NCI-H1048 (cell line): ENCODE data around the gene ELMO1.
"Not testable (repeated sequence)": the region's sequence is repeated elsewhere in the genome, so short reads cannot be mapped to it uniquely, and the experiment has no call there.

Source experiments
- DNase-seq: peaks from one replicate; lab custom pipeline; 2025; lab: John Stamatoyannopoulos, UW

The ELMO1 gene

DNA sequence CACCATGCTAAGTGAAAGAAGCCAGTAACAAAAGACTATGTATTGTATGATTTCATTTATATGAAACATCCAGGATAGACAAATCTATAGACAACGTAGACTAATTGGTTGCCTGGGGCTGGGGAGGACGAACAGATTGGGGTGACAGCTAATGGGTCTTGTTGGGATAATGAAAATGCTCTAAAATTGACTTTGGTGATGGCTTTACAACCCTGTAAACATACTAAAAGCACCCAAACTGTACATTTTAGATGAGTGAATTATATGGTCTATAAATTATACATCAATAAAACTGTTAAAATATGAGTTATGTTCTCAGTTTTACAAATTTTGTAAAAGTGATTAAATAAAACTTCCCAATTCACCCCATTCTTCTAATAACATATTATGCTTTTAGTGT, 261.5 kb downstream of the ELMO1 start:
- no peak for DNase-seq

DNA sequence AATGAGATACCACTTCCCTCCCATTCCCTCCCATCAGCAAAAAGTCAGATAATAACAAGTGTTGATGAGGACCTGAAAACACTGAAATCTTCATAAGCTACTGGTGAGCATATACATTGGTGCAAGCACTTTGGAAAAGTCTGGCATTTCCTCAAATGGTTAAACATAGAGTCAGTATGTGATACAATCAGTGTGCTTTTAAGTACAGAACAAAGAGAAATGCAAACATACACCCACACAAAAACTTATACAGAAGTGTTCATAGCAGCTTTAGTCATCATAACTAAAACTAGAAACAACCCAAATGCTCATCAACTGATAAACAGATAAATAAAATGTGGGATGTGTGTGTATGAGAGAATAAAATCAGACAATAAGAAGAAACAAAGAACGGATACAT, 261.9 kb downstream of the ELMO1 start:
- DNase-seq, result no peak

DNA sequence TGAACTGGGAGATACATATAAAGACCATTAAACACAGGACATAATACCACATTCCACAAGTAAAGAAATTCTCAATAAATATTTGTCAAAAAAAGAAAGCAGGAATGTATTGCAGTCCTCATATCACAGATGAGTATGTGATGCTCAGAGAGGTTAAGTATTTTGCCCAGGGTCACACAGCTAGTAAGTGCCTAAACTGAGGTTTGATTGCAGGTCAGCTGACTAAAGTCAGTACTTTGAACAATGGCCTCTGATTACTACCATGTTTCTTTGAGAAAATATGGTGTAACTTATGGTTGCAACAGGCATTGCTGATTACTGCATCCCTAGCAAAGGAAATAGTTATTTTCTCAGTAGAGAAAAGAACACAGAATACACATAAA, 267.1 kb downstream of the ELMO1 start:
- no peak for DNase-seq

DNA sequence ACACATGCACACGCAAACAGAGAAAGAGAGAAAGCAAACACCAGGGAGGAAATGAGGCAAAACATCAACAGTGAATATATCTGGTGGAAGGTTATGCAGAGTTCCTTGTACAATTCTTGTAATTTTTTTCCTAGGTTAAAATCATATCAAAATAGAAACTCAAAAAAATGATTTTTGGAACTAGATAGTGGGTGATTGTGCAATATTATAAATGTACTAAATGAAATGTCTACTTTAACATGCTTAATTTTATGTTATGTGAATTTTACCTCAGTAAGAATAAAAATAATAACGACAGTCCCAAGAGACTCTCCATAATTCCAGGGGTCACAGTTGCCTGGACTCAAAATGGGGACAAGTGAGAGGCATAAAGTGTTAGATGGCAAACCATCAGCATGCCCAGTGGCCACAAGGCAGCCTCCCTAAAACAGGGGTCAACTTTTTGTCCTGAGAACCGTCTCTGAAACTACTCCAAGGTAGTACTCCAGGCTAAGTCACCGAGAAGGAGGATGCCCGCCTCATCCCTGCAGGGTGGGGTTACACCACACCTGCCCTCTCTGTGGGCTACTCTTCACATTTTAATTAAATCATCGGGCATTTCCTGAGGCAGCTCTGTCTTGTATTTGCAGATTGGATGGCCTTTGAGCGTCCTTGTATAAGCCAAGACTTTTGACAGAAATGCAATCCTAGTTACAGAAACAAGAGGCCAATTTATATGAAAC, 267.7 kb downstream of the ELMO1 start:
- DNase-seq, result no peak

DNA sequence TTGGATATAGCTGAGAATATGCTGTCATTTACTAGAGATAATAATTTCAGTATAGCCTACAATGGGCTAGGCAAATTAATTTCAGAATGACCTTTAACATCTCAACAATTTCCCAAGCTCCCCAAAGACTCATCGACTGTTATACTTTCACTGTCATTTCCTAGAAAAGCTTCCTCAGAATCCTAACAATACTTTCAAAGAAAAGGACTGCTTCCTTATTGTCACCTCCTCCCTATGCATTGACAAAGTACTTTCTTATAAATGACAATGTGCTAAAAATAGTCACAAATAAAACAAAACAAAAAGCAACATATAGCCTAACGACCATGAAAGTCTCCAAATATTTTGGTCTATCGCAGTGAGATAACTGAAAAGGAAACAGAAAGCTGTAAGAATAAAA, 272.6 kb downstream of the ELMO1 start:
- DNase-seq, result no peak

DNA sequence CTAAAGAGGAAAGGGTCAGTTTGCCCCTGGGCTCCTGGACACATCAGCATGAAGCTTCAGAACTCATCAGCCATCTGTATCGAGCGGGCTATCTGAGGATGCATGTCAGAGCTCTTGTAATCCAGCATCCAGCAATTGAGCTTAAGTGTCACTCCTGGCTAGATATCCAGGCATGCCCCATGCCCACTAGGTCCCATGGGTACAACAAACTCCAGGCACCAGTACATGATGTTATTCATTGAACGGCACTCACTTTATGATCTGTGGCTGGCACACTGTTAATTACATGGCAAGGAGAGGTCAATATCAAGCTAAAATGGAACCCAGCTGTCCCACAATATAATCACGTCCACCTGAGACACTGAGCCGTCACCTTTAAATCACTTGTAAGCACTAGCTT, 274.2 kb downstream of the ELMO1 start:
- DNase-seq, result no peak

DNA sequence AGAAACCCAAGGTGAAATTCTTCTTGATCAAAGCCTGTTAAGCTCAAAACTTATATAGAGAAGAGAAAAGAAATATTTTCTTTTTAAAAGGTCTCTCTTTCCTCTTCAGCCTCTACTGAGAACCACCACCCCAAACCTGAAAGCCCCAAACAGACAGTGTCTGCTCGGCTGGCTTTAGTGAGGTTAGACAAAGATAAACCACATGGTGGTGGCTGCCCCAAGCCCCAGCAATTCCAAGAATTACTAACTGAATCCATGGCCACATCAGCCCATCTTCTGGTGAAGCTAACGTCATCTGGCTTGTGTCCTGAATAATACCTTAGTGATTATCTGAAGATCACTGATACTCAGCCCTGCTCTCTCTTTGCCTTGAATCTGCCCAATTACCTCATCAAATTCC, 275.0 kb downstream of the ELMO1 start:
- no peak for DNase-seq

DNA sequence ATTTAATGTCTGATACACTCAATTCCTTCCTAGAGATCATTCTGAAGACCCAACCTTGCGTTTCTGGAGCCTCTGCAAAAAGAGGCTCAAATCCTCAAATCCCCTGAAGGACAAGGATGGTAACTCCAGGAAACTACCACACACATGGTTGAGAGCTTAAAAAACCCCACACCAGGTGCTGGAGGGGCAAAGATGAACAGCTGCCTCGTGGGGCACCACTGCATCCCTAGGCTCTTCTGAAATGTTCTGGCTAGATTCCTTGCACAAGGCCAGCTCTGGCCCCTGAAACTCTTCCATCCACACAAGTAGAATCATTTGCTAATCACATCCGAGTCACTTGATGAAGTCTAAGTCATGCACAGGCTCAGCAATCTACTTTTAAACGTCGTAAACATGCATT, 286.6 kb downstream of the ELMO1 start:
- DNase-seq, result no peak

DNA sequence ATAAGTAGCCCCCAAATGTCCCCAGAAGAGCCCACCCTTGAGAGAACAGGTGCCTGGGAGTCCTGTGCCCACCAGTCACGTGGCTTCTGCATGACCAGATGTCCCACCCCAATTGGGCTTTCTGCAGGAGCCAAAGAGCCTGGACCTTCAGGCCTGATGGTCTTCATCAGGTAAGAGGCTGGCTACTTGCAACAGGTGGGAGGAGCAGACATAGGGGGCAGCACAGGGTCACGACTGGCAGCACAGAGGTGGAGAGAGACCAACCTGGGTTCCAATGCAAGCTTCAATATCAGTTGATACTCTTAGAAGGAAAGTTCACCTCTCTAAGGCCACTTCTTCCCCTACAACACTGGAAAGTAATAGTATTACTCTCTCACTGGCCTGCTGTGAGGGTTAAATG, 288.0 kb downstream of the ELMO1 start:
- no peak for DNase-seq

DNA sequence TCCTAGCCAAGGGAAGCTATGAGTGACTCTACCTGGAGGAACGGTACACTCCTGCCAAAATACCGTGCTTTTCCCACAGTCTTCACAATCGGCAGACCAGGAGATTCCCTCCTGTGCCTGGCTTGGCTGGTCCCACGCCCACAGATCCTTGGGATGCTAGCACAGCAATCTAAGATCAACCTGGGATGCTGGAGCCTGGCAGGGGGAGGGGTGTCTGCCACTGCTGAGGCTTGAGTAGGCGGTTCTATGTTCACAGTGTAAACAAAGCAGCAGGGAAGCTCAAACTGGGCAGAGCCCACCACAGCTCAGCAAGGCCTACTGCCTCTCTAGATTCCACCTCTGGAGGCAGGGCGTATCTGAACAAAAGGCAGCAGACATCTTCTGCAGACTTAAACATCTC, 295.3 kb downstream of the ELMO1 start:
- DNase-seq, result no peak

DNA sequence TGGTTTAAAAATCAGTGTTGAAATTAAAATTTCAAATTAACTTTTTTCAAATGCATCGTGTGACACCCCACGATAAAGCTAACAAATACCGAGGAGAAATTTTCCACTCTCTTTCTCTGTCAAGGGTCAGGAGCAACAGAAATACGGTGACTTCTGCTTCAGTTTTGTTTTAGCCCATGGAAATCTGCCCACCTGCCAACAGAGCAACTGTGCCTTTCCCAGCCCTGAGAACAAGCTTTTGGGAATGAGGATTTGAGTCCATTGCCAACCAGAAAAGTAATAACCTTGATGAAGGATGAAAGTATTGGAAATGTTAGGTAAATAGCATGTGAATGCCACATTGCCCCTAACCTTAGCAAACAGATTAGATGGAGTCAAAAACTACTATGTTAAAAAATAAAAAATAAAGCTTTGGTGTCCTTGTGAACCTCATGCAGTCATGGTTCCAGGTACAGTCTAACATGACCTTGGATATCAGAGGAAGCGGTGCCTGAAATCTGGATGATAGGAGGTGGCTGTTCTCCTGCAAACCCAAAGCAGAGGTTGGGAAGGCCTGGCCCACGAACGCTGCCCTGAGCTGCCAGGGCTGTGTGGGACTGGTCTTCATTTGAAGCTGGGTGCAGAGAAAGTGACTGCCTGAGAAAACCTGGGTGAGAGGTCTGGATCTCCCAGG, 296.8 kb downstream of the ELMO1 start:
- no peak for DNase-seq

DNA sequence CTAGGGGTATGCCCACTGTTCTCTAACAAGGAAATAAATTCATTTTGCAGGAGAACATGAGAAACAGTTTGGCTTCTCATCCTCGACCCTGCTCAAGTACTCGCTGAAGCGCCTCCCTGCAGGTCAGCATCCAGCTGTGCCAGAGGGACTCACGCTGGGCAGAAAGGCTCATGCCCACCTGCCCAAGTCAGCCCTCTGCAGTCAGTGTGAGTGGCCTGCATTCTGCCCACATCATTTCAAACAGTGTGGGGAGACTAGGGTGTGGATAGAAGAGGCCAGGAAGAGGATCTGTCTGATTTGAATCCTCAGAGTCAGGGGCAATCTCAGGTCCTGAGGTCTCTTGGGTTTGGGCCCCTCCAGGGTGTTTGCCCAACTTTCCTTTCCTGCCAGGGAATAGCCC, 297.8 kb downstream of the ELMO1 start:
- no peak for DNase-seq

DNA sequence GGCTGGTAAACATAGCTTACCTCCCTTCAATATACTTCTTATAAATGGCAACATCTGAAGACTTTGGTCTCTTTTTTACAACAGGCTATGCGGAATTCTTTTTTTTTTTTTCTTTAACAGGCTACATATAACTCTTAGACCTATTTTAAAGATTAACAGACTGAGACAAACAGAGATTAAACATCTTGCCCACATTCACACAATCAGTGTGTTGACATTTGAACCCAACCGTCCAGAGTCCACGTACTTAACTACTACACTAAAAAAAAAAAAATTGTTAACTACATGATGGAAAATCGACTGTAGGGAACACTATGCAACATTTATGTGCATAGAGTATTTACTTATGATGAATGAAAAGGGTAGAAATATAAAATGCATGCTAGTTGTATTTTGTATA, 298.5 kb downstream of the ELMO1 start:
- no peak for DNase-seq

DNA sequence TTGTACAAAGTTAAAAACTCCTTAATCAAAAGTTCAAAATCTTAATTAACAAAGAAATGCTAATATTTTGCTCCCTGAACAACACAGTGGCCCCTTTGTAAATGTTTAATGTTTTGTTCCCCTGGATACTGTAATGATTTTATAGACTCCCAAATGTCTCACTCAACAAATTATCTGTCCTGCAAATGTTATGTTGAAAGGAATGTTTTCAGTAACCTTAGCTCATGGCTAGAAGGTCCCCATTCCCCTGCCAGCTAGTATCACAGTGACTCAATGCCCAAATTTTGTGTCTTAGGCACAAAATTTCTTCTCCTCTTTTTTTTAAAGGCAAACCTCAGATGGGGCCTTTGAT, 298.9 kb downstream of the ELMO1 start:
- no peak for DNase-seq

DNA sequence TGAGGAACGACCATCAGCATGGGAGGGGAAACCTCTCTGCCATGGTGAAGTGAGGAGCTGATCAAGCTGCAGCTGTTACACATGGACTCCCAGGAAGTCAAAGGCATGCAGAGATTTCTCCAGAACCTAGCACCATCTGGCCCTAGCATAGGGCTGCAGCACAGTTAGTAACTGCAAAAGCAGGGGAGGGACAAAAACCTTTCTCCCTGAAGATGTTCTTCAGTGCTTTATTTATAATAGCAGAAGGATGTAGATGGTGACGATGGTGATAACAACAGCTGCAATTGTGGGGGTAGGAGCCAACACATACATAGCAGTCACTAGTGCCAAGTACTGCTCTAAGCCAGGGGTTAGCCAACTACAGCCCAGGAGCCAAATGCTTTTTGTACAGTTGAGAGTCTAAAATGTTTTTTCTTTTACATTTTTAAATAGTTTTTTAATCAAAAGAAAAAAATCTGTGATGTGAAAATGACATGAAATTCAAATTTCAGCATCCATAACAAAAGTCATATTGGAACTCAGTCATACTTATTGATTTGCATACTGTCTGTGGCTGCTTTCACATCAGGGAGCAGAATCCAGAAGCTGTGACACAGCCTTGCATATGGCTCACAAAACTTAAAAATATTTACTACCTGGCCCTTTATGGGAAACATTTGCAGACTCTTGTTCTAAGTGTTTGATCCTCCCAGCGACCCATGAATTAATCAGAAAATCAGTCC, 299.5 kb downstream of the ELMO1 start:
- no peak for DNase-seq

DNA sequence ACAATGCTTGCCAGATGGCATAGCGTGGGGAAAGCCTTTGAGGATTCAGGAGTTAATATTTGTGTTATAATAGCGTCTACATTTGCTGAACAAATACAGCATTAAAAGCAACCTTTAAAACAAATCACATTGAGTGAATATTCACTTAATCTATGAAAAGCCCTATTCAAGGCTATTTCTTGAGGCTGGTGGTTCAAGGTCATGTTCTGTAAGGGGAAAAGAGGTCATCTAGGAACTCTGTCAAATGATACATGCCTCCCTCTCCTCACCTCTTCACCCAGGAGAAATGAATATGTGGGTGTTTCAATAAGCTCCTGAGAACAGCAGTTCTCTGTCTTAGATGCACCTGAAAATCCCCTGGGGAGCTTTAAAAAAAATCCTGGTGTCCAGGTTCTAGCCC, 303.0 kb downstream of the ELMO1 start:
- no peak for DNase-seq

DNA sequence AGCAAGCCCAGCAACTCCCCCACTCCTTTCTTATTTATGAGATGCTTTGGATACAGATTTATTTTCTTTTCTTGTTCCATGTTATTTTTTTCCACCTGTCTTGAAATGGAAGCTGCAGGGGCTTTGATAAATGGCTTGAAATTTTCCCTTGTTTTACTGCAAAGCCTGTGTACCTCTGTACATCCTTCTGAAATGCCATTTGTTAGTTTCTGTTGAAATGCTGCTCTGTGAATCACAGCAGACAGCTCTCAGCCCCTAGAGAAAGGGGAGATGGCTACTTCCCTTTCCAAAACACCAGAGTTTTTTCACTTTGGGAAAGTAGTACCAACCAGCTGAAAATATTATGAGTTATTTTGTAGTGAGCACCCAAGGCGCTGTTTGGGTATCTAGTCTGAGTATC, 304.2 kb downstream of the ELMO1 start:
- no peak for DNase-seq

DNA sequence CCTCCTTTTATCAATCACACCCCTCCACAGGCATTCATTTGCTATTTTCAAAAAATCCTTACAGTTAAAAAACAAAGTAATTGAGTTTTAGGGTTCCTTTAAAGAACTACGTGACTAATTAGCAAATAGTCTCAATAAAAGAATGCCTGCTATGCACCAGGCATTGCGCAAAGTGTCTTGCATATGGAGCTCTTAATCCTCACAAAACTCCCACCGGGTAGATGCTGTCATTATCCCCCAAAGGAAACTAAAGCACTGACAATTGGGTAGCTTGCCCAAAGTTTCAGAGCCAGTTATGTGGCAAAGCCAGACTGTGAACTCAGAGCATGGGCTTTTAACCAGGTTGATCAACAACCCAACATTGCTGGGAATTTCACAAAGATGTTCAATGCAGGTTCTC, 305.7 kb downstream of the ELMO1 start:
- no peak for DNase-seq

DNA sequence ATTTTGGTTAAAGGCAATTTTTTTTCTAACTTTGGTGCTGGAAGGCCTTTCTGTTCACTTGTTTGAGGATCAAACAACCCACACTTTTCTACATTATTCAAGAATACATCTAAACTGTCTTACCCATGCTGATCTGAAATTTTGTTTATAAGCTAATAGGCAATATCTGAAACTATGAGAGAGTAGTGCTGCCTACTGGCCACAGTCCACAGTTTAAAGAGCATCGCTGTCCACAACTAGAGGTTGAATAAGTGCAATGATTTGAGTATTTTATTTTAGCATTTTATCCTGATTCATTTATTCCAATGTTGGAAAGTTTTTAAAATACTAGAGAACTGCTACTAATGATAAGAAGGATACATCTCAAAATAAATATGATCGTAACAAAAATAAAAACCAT, 306.9 kb downstream of the ELMO1 start:
- DNase-seq, result no peak

DNA sequence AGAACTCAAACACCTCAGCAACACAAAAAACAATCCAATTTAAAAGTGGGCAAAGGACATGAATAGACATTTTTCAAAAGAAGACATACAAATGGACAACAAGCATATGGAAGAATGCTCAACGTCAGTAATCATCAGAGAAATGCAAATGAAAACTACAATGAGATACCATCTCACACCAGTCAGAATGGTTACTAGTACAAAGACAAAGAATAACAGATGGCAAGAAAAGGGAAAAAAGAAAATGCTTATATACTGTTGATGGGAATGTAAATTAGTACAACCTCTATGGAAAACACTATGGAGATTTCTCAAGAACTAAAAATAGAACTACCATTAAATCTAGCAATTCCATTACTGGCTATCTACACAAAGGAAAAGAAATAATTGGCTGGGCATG, 314.8 kb downstream of the ELMO1 start:
- DNase-seq, result not testable (repeated sequence)

DNA sequence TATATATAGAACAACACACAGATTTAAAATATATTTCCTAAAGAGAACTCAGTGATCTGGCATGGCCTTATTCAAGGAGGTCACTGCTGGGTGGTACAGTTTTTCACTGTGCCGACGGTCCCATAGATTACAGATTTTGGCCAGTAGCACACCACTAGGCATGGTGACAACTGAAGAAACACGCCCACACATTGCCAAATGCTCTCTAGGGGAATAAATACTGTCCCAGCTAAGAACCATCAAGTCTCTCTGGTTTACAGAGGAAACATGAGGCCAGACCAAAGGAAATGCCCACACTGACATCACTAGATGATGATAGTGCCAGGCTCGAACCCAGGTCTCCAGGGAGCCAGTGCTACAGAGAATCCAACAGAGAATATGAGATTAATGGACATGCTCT, 316.8 kb downstream of the ELMO1 start:
- no peak for DNase-seq

DNA sequence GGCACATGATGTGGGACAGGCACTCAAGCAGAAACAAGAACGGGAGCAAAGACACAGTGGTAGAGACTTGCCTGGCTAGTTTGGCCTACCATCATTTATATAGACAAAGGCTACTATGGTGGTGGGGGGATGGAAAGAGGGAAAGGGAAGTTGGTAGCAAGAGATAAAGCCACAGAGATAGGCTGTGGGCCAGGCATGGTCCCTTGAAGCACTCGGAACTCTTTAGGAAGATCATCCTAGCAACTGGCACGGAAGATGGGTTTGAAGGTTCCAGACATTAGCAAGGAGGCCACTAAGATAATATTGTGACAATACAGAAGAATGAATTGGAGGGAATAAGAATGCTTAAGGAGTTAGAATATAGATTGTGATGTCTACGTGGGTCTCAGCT, 319.6 kb downstream of the ELMO1 start:
- DNase-seq, result no peak

DNA sequence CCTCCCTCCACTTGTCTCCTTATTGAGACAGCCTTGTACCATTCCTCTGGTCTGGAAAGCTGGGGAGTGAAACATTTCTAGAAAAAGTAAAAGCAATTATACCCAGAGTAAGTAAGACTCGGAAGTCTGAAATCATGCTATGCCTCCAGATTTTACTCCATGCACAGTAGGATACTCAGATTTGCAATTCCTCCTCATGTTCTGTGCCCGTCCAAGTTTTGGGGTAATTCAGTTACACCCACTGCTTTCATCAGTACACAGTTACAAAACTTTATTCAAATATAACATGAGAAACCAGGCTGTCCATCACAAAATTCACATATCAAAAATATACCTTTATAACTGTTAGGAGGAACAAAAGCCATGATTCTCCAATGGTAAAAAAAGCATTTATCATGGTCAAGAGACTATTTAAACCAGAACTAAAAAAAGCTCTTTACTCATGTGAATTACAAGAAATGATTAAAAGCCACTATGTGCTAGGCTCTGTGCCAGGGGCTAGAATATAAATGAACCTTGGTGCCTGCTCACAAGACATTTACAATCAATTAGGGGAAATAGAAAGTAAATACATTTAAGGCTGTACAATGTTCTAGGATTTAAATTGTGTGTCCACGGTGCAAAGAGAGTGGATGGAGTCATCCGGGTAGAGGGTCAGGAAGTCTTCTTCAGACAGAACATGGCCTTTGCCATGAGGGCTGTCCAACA, 320.2 kb downstream of the ELMO1 start:
- no peak for DNase-seq
